Measurements from ENCODE around the gene ATP8A2.

- TF ChIP-seq CTCF (IDR thresholded peaks at IDR 0.05) (no peak), EZH2 (IDR thresholded peaks at IDR 0.05) (no peak), EZH2phosphoT487 (IDR thresholded peaks at IDR 0.05) (no peak)
Measured at GRCh38 chr13:25770601-25771000, 398.8 kb downstream of the ATP8A2 start.

Measured in neural progenitor cell (in vitro differentiated cells).